NCI-H1417 (cell line): ENCODE data around the gene USP32.

Experiments
- DNase-seq, 3 experiments: peaks; one replicate each; lab custom pipeline; 2025; lab: John Stamatoyannopoulos, UW

Gene USP32

DNA sequence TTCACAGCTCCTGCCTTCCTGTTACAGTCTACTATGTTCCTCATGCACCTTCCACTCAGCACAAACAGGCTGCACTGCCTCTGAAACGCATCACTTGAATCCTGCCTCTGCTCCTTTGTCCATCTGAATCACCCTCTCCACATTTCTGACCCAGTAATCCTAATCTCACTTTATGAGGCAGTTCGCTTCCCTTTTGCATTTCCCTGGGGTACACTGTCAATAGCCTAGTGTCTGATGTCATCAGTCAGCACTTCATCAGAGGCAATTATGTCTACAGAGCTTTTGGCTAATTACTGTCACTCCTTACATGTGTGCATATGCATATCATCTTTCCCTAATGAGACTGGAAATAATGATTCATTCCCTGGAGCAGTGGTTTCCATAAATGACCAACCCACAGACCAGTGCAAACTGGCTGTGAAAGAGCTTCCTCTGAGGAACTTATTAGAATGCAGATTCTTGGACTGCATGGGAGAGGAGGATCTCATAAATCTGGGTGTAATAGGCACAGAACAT lies 218.6 kb downstream of the USP32 start:
- peak in 1 of 3 experiments; percentile 42 for DNase-seq

GRCh38 chr17:60171753-60172079 lies 220.2 kb downstream of the USP32 start:
- DNase-seq: no peak

GRCh38 chr17:60170835-60171752 lies 220.8 kb downstream of the USP32 start:
- DNase-seq: peak; percentile 55 to 90 (median 83)

DNA sequence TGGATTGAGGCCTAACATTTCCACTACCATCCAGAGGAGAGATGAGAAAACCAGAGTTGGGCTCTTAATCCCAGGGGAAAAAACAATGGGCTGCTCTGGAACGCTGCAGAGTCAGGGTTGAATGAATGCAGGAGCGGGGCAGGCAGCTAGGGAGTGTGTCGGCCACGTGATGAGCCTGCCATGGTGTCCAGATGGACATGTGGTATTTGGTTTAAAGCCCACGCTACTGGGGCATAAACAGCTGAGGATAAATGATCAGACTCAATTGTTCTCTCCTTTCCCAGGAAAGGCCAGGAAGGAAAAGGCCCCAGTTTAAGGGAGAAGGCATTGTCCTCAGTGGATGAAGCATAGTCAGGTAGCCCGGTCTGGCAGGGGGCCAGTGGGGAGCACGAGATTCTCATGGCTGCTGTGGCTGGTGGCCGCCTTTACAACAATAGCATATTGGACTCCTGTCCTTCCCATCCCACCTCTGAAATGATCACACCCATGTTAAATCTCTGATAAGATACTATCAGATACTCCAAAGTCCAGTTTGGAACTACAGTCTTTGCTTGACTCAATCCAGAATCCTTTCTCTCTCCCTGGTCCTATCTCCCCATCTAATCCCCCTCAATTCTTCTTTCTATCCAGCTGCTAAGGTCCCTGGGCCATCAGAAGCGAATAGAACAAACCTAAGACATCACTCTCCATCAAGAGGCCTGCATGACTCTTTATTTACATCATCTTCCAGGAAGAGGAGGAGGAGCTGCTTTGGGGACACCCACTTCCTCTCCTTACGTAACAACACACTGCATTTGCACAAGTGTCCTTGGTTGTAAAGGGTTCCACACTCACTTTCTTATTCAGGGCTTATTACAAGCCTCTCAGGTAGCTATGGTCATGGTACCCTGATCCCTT lies 221.8 kb downstream of the USP32 start:
- DNase-seq: peak in 1 of 3 experiments; percentile 40

DNA sequence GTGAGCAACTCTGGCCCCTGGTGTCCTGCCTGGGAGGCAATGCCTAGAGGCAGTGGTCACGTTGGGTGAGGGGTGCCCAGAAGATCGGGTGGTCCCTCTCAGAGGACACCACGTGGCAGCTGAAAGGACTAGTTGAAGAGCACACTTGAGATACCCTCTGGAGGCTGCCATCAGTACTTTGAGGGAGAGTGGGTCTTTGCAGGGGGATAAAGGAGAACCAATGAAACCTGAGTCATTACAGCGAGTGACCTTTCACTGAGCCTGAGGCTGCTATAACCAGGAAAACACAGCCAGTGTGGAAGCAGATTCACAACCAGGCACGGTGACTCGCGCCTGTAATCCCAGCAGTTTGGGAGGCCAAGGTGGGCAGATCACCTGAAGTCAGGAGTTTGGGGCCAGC lies 223.3 kb downstream of the USP32 start:
- DNase-seq: no peak

GRCh38 chr17:60167065-60167741 lies 224.7 kb downstream of the USP32 start:
- DNase-seq: no peak

DNA sequence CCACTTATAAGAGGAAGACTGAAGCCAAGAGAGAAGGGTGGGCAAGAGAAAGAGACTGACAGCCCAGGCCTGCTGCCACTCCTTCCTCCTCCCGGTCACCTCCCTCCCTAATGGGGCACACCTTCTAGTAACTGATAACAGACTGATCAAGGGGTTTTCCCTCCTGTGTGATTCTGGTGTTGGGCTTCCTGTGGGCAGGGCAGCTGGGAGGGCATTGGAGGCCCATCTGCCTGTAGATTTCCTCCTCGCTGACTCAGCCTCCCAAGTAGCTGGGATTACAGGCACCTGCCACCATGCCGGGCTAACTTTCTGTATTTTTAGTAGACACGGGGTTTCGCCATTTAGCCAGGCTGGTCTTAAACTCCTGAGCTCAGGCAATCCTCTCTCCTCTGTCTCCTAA lies 226.0 kb downstream of the USP32 start:
- no peak for DNase-seq

DNA sequence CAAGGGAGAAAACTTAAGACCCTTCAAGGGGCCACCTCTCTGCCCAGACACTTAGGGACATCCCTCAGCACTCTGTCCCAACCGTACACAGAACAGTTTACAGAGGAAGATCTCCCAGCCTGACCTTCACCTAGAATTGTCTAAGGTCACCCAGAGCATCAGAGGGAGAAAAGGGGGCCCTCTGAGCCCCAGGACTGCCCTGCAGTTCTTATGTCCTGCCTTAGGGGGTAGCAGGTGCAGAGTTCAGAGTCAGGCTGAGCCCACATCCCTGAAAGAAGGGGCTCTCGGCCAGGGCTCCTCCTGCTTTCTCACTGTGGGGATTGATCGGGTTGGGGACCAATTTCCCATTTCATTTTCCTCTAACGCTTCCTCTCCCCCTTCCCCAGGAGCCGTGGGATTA lies 226.7 kb downstream of the USP32 start:
- no peak for DNase-seq

- DNase-seq: no peak
Measured at GRCh38 chr17:60164697-60165096, 227.2 kb downstream of the USP32 start.

GRCh38 chr17:60164164-60164563 lies 227.8 kb downstream of the USP32 start:
- no peak for DNase-seq

DNA sequence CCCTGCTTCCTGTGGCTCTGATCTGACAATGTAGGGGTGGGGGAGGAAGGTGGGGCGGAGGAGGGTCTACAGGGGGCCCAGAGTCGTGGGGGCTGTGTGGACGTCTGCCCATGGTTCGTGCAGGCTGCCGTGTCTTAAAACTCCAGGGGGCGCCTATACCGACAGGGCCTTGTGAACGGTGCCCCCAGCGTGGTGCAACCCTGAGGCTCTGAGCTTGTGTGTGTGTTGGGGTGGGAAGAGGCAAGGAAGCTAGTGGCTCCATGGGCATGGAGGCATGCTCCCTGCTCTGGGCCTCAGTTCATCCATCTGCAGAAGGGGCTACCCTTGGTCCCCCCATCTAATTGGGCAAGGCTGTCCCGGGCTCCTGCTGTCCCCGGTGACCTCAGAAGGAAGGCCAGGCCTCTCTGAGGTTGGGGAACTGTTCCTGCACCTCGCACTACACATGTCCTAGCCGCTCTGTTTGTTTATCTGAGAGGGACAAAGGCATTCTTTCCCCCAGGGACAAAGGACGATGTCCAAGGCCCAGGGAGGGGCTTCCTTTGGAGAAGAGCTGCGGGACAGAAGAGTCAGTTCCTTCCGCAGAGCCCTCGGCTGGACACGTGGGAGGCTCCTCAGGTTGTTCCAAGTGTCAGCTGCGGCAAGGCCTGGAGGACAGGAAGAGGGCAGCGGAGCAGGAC lies 228.7 kb downstream of the USP32 start:
- DNase-seq: no peak

- DNase-seq: peak in 2 of 3 experiments; percentile 37 to 63
Measured at GRCh38 chr17:60161598-60162330, 230.2 kb downstream of the USP32 start.

- no peak for DNase-seq
Measured at GRCh38 chr17:60160829-60161501, 231.0 kb downstream of the USP32 start.

- DNase-seq: no peak
Measured at GRCh38 chr17:60159479-60159866, 232.5 kb downstream of the USP32 start.

DNA sequence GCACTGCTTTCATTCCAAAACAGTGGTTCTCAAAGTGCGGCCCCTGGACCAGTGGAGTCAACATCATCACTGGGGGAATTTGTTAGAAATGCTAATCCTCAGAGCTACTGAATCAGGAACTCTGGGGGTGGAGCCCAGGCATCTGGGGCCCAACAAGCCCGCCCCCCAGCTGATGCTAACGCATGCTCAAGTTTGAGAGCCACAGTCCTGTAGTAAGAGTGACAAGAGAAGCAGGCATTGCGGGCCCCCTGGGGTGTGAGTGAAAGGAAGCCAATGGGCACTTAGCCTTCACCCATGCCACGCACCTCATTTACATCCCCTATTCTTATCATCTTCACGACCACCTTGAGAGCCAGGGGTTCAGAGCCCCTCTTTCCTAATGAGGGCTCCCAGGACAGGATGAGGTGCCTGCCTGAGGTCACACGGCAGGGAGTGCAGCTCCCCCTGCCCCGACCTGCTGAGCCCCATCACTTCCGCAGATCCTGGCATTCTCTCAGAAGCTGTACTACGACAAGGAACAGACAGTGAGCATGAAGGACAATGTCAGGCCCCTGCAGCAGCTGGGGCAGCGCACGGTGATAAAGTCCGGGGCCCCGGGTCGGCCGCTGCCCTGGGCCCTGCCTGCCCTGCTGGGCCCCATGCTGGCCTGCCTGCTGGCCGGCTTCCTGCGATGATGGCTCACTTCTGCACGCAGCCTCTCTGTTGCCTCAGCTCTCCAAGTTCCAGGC lies 233.0 kb downstream of the USP32 start:
- no peak for DNase-seq

DNA sequence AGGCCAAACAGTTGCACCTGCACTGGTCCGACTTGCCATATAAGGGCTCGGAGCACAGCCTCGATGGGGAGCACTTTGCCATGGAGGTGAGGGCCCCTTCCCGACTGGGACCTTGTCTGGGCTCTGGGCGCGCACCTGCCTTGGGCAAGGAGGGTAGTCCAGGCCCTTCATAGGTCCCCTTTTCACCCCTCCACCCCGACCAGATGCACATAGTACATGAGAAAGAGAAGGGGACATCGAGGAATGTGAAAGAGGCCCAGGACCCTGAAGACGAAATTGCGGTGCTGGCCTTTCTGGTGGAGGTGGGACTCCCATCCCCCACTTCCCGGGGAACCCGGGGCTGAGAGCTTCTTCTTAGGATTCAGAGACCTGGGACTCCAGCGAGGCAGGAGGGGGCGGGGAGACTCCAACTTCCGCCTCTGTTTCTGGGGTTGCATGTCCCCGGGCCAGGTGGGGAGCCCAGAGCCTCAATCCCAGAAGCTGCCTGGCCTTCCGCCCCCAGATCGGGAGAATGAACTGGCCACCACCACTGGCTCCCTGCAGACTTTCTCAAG lies 234.4 kb downstream of the USP32 start:
- no peak for DNase-seq

DNA sequence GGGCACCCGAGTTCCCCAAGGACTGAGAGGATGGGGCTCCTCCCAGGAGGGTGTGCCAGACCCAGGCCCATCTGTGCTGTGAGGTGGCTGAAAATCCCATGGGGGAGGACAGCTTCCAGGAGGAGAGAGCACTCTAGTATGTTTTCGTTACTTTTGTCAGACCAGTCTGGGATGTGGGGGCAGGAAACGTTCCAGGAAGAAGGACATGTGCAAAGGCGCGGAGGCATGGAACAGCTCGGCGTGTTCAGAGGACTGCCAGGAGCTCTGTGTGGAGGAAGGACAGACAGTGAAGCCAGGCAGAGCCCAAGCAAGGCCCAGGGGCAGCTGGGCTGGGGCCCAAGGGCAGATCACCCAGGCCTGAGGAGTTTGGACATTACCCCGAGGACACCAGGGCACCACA lies 235.2 kb downstream of the USP32 start:
- DNase-seq: no peak

- no peak for DNase-seq
Measured at GRCh38 chr17:60155815-60156214, 236.1 kb downstream of the USP32 start.

DNA sequence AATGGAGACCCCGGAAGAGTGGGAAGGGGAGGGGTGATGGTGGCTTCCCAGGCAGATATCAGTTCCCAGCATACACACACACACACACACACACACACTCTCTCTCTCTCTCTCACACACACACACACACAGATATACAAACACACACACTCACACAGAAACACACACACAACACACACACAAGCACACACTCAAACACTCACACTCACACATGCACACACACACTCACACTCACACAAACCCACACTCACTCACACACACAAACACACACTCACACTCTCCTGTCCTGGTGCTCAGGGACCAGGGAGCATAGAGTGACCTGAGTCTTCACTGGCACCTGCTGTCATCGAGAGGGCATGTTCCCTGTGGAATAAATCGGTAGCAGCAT lies 236.5 kb downstream of the USP32 start:
- no peak for DNase-seq
